Measurements from ENCODE around the gene PSD2.

PSD2 gene

GRCh38 chr5:139855946-139856540, 60.4 kb downstream of the PSD2 start:
- DNase-seq (ENCODE audit: low spot score): no peak

DNA sequence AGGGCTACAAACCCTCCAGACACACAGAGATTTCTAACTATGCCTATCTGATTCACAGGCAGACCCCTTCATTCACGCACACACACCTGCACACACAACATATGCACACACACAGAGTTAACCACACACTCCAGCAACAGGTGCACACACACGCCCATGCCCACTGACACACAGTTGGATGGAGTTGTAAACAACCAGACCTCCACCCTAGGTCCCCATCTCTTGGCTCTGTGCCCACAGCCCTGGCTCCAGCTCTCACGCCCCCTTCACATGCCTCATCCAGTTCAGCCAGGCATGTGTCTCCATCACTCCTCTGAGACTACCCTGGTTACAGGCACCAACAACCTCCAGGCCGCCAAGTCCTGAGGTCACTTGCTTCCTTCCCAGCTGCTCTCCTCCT, 61.1 kb downstream of the PSD2 start:
- no peak for DNase-seq (ENCODE audit: low spot score)

DNA sequence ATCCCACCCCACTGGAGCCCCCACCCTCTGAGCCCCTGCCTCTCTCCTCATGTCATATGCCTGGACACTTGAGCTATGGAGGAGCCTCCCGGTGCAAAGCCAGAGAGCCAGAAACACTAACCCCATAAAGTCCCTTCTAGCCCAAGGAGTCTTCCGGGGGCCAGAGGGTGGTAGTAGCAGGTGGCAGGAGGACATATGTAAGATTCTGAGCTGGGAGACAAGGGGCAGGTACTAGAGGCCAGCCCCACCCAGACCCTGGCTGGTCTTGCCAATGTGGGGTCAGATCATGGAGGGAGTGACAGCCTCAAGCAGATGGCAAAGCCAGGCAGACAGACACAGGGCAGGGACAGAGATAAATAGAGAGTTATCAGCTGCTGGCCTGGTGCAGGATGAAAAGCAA, 63.4 kb downstream of the PSD2 start:
- no peak for DNase-seq (ENCODE audit: low spot score)

GRCh38 chr5:139861021-139861888, 65.6 kb downstream of the PSD2 start:
- DNase-seq (ENCODE audit: low spot score): no peak

DNA sequence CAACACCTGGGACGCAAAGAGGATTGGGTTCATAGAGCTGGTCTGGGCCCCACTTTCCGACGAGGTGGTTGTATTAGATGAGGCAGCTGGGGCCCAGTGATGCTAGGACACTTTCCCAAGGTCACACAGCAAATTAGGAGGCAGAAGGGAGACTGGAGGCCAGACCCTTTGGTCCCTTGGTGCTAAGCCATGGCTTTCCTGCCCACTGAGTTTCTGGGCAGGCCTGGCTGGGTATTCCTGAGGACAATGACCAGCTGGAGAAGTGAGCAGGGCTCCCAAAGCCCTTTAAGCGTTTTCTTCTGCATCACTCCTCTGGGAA, 66.2 kb downstream of the PSD2 start:
- no peak for DNase-seq (ENCODE audit: low spot score)

DNA sequence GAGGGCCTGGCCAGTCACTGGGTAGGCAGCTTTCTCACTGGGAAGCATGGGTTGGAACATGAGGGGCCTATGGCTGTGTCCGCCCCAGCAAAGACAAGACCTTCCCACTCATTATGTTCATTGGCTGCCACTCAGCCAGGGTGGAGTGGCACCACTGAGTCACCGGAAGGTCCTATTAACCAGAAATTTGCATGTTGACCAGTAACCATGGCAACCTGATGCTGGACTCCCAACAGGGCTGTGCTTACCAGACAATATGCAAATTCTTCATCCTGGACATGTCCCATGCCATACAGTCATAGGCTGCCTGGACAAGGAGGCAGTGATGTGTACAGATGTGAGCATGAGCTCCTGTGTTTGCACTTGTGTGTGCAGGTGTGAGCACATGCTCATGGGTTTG, 66.7 kb downstream of the PSD2 start:
- no peak for DNase-seq (ENCODE audit: low spot score)

- no peak for DNase-seq (ENCODE audit: low spot score)
Observed at GRCh38 chr5:139862803-139863202, 67.2 kb downstream of the PSD2 start.

- no peak for DNase-seq (ENCODE audit: low spot score)
Observed at GRCh38 chr5:139863361-139863760, 67.8 kb downstream of the PSD2 start.

DNA sequence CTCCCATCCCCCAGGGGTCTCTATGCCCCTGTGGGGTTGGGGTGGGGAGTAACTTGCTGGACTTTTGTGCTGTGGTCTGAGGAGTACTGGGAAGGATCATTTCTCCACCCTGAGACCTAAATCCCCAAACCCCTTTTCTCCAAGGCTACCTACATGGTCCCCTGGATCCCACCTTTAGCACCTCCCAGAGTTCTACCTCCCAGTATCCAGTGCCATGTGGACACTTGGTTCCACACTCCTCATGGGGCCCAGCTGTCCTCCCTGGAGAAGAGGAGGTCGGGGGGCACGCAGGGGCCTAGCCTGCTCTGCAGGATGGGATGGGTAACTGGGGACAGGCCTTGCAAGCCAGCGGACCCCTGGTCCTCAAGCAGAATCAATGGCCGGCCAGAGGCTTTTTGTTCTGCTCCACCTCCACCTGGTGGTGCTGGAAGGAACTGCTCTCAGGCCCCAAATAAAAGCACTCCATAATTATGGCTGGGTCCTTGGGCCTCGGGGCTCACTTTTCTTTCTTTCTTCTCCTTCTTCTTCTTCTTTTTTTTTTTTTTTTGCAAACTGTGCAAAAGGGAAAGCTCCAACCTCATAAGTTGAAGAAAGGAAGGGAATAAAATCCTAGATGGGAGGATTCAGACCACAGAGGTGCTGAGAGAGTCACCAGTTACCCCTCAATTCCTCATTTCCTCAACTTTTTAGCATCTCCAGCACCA, 68.4 kb downstream of the PSD2 start:
- DNase-seq (ENCODE audit: low spot score): no peak

- no peak for DNase-seq (ENCODE audit: low spot score)
Observed at GRCh38 chr5:139864716-139865483, 69.3 kb downstream of the PSD2 start.

DNA sequence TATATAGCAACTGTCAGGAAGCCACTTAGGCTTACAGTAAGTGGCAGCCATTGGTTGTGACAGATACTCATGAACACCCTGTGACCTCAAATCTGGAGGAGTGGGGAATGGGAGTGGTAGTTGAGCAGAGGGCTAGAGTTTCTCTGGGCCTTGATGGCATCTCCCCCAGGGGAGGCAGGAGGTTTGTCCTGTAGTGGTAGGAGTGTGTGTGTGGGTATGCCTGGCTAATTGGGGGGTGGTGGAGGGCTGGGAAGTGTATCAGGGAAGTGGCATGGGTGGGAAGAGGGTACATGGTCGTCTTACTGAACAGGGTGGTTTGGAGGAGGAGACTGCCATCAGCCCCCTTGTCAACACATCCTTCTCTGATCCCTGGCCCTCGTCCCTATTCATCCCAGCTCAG, 71.5 kb downstream of the PSD2 start:
- DNase-seq (ENCODE audit: low spot score): no peak

DNA sequence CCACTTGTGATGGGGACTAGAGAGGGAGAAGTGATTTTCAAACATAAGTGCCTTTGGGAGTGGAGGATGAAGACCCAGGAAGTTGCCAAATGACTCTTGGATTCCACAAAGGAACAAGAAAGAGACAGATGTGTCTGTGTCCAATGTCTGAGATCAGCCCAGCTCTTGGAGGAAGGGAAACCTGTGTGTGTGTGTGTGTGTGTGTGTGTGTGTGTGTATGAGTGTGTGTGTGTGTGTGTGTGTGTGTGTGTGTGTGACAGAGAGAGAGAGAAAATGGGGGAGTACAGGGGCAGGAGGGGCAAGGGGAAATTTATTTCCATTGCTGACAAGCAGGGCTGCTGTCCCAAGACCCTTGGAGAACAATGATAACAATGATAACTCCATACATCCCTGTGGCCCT, 72.0 kb downstream of the PSD2 start:
- DNase-seq (ENCODE audit: low spot score): no peak

DNA sequence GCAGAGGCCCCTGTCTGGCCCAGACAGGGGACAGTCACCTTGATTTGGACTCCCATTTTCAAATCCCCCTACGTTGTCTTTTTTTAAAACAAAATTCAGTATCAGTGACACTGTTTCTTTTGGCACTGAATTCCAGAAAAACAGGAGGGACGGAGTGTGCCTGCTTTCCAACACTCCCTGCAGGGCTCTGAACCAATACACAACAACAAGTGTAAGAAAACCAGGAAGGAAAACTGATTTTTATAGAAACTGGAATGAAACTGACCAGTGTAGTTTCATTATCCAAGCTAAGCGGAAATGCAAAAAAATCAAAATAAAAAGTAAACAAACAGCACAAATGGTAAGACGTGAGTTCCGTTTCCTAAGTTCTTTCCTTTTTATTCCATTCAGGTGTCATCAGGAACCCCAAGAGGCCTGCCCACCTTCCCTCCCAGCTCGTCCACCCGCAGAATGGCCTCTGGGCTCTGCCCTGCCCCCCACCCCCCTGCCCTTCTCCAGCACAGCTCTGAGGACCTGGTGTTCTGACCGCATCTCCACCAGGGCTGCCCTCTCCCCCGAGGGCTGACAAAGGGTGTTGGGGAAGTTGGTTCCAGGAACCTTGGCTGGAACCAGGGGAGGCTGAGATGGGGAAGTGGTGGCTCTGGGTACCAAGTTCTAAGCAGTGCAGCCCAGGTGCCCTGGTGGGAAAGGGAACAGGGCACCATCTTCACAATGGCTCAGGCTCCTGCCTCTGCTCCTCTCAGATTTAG, 73.6 kb downstream of the PSD2 start:
- DNase-seq (ENCODE audit: low spot score): no peak

DNA sequence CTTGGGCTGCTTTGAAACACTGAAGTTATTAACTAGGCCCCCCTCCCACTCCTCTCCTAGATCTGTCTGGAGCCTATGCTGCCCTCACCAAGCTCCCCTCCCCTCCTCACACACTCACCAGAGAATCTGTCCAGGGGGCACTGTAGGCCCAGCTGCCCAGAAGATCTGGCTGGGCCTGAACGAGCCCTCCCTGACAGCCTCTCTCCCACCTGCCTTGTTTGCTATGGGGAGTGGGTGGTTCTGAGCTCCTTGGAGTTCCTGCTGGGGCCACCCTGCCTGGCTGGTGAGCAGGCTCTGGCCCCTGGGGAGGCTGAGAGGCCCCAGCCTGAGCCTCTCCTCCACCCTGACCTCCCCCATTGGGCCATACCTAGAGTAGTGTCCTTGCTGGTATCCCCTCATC, 75.1 kb downstream of the PSD2 start:
- DNase-seq (ENCODE audit: low spot score): no peak

- no peak for DNase-seq (ENCODE audit: low spot score)
Observed at GRCh38 chr5:139871614-139872013, 76.0 kb downstream of the PSD2 start.

DNA sequence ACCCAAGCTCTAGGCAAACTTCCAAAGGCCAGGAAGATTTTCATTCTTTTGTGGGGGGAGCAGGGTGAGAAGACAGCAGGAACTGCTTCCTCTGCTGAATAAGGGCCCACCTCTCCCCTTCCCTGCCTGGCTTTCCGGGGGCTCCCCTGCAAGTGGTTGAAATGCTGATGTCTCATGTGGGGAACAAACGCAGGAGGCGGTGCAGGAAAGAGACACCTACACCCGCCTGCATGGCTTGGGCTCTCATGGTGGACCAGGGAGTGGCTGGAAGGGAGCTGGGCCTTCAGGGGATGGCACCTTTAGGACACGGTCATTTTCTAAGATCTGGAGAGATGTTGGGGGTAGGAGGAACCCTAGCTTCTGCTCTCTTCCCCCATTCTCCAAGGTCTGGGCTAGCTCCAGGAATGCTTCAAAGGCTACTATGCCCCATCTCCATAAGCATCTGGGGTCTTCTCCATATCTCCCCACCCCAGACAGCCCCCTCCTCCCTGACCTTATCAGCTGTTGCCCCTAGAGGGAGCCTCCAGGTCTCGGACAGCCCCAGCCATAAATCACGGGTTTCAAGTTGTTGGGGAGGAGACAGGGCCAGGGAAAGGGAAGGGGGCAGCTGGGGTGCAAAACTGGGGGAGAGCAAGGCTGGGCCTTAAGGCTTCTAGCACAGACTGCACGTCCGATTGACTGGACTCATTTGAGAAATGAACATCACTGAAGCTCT, 76.6 kb downstream of the PSD2 start:
- DNase-seq (ENCODE audit: low spot score): no peak

- DNase-seq (ENCODE audit: low spot score): no peak
Observed at GRCh38 chr5:139872851-139873794, 77.5 kb downstream of the PSD2 start.

- DNase-seq (ENCODE audit: low spot score): no peak
Observed at GRCh38 chr5:139875957-139876356, 80.3 kb downstream of the PSD2 start.

- no peak for DNase-seq (ENCODE audit: low spot score)
Observed at GRCh38 chr5:139877129-139877597, 81.6 kb downstream of the PSD2 start.

GRCh38 chr5:139878093-139878492, 82.5 kb downstream of the PSD2 start:
- DNase-seq (ENCODE audit: low spot score): no peak

Measured in hematopoietic multipotent progenitor cell treated with erythropoietin and hydrocortisone succinate and interleukin-3 and kit ligand, for 17 days (in vitro differentiated cells).